ENCODE data around the gene WEE2.

GRCh38 chr7:141665208-141666035, 42.7 kb upstream of the WEE2 start:
- TF ChIP-seq CTCF (IDR thresholded peaks at IDR 0.05) (no peak), SIN3A (IDR thresholded peaks at IDR 0.05; ENCODE audit: borderline replicate concordance, insufficient read depth, low read depth, low read length) (no peak), POLR2AphosphoS5 (IDR thresholded peaks at IDR 0.05; ENCODE audit: low read depth, low read length) (no peak)
